Measurements from ENCODE around the gene ITPR1. TPM values are rescaled to one million over a fixed set of nuclear protein-coding genes. Genes with fewer than 3 reads are reported as not detected.

The ITPR1 gene
- total RNA-seq, 1 experiment from 2014 or later = 8.7 TPM

DNA sequence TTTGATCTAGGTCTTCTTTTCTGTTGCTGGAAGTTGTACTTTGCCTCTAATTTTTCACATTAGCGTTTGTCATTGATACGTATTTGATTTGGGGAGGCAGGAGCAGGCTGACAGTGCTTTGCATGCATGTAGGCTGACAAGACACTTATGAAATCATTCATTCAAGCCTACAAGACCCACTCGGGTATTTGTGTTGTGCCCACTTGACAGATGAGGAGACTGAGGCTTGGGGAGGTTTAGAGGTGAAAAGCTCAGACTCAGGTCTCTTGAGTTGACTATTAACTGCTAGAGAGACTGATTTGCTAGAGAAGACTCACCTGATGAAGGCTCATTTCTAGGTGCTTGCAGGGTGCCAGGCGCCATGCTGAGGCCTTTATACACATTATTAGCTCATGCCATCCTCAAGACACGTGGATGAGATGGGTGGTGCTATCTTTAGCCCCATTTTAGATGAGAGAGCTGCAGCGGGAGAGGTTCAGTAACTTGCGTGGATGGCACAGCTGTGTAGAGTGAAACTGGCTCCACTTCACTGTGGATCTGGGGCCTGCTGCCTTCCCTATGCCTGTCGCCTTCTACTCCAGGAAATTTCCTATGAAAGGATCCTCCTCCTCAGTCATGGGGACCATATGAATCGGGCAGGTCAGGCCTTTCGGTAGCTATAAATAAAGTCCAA is 192.7 kb downstream of the ITPR1 start:
- Histone ChIP-seq H3K9me3 (ENCODE audit: control insufficient read depth, insufficient read depth, low read depth, low read length) (no peaks in the 10 kb centered on the region), H3K27ac (ENCODE audit: low read length) (no peak overlapping the region), H3K4me1 (ENCODE audit: control insufficient read depth, insufficient read depth, low read length) (no peaks in the 10 kb centered on the region), H3K36me3 (ENCODE audit: control insufficient read depth, insufficient read depth, low read length) (no peaks in the 10 kb centered on the region), H3K27me3 (ENCODE audit: control insufficient read depth, insufficient read depth, low read length) (no peaks in the 10 kb centered on the region), H3K4me3 (ENCODE audit: low read depth in 2 of 2, low read length in 2 of 2) (no peak overlapping the region)
- no peak for DNase-seq (ENCODE audit: low read depth, low spot score)
- BruUV-seq (replicated peaks) = no TSS peak
- in situ Hi-C loops (cut with HindIII; ENCODE audit: low pct_unique_long_range_greater_than_20kb, low sequenced_read_pairs) = no loop called here
- TF ChIP-seq TCF7L2 (IDR thresholded peaks at IDR 0.05; ENCODE audit: low read depth, low read length) (no peak), SIN3A (IDR thresholded peaks at IDR 0.05; ENCODE audit: borderline replicate concordance, insufficient read depth, low read depth, low read length) (no peak), POLR2AphosphoS5 (IDR thresholded peaks at IDR 0.05; ENCODE audit: low read depth, low read length) (no peak)
- TF ChIP-seq, protein P1, sequence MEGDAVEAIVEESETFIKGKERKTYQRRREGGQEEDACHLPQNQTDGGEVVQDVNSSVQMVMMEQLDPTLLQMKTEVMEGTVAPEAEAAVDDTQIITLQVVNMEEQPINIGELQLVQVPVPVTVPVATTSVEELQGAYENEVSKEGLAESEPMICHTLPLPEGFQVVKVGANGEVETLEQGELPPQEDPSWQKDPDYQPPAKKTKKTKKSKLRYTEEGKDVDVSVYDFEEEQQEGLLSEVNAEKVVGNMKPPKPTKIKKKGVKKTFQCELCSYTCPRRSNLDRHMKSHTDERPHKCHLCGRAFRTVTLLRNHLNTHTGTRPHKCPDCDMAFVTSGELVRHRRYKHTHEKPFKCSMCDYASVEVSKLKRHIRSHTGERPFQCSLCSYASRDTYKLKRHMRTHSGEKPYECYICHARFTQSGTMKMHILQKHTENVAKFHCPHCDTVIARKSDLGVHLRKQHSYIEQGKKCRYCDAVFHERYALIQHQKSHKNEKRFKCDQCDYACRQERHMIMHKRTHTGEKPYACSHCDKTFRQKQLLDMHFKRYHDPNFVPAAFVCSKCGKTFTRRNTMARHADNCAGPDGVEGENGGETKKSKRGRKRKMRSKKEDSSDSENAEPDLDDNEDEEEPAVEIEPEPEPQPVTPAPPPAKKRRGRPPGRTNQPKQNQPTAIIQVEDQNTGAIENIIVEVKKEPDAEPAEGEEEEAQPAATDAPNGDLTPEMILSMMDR (IDR thresholded peaks at IDR 0.05) = no peak
- TF ChIP-seq, protein P2, sequence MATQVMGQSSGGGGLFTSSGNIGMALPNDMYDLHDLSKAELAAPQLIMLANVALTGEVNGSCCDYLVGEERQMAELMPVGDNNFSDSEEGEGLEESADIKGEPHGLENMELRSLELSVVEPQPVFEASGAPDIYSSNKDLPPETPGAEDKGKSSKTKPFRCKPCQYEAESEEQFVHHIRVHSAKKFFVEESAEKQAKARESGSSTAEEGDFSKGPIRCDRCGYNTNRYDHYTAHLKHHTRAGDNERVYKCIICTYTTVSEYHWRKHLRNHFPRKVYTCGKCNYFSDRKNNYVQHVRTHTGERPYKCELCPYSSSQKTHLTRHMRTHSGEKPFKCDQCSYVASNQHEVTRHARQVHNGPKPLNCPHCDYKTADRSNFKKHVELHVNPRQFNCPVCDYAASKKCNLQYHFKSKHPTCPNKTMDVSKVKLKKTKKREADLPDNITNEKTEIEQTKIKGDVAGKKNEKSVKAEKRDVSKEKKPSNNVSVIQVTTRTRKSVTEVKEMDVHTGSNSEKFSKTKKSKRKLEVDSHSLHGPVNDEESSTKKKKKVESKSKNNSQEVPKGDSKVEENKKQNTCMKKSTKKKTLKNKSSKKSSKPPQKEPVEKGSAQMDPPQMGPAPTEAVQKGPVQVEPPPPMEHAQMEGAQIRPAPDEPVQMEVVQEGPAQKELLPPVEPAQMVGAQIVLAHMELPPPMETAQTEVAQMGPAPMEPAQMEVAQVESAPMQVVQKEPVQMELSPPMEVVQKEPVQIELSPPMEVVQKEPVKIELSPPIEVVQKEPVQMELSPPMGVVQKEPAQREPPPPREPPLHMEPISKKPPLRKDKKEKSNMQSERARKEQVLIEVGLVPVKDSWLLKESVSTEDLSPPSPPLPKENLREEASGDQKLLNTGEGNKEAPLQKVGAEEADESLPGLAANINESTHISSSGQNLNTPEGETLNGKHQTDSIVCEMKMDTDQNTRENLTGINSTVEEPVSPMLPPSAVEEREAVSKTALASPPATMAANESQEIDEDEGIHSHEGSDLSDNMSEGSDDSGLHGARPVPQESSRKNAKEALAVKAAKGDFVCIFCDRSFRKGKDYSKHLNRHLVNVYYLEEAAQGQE (IDR thresholded peaks at IDR 0.05; ENCODE audit: insufficient read depth in 1 of 2, low read depth in 2 of 2, low read length in 1 of 2) = no peak
- CTCF ChIA-PET = no interaction called here
- intact Hi-C loops (cut with micrococcal nuclease; ENCODE audit: unreplicated experiment) = no loop called here
- no peak for ATAC-seq
- POLR2A ChIA-PET = interaction anchor here (0.6 kb wide), 1 partner anchor 10 kb away, joined by 5 read pairs; no protein-coding TSS in a partner anchor

DNA sequence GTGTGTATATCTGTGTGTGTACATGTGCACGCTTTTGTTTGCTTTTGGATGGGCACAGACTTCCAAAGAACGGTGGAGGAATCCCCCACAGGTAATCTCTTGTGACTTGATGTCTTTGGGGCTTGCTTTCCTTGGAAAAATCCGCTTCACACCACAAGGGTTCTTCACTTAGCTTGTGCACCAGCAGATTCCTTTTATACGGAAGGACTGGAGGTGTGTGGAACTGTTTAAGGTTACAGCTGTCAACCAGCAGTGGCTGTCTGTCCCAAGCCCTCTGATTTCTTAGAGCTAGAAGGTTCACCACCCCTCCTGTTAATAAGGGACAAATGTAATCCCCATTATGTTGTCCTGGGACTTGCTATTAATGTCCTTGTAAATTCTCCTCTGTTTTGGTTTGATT is 193.5 kb downstream of the ITPR1 start:
- Histone ChIP-seq H3K4me3 (ENCODE audit: low read depth in 2 of 2, low read length in 2 of 2) (no peak overlapping the region), H3K9me3 (ENCODE audit: control insufficient read depth, insufficient read depth, low read depth, low read length) (no peaks in the 10 kb centered on the region), H3K4me1 (ENCODE audit: control insufficient read depth, insufficient read depth, low read length) (no peaks in the 10 kb centered on the region), H3K27me3 (ENCODE audit: control insufficient read depth, insufficient read depth, low read length) (no peaks in the 10 kb centered on the region), H3K36me3 (ENCODE audit: control insufficient read depth, insufficient read depth, low read length) (no peaks in the 10 kb centered on the region), H3K27ac (ENCODE audit: low read length) (no peak overlapping the region)
- DNase-seq (ENCODE audit: low read depth, low spot score) (no peak), ATAC-seq (no peak)
- in situ Hi-C loops (cut with HindIII; ENCODE audit: low pct_unique_long_range_greater_than_20kb, low sequenced_read_pairs) = no loop called here
- ChIA-PET CTCF (no interaction called here), POLR2A (no interaction called here)
- BruUV-seq (replicated peaks) = no TSS peak
- TF ChIP-seq, protein P2 (IDR thresholded peaks at IDR 0.05; ENCODE audit: insufficient read depth in 1 of 2, low read depth in 2 of 2, low read length in 1 of 2) = no peak
- TF ChIP-seq TCF7L2 (IDR thresholded peaks at IDR 0.05; ENCODE audit: low read depth, low read length) = no peak
- intact Hi-C loops (cut with micrococcal nuclease; ENCODE audit: unreplicated experiment) = no loop called here

Data from Panc1 (cell line).